ENCODE data around the gene SLC22A1.
"Not testable (repeated sequence)": the region's sequence is repeated elsewhere in the genome, so short reads cannot be mapped to it uniquely, and the experiment has no call there.

SLC22A1 gene

DNA sequence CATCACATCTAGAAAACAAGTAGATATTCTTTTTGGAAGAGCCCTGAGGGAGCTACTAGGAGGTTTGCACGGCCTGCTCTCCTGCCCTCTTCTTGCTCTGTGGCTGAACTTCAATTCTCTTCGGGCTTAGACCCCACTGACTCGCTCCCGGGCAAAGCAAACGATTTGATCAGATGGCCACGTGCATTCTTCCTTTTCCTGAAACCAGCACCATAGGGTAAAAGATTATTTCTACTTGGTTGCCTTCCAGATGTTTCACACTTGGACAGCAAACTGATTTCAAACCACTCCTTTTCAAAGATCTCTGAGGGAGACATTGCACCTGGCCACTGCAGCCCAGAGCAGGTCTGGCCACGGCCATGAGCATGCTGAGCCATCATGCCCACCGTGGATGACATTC lies at the start of gene SLC22A1:
TSS of gene SLC22A1 (plus strand) at position 258 of the 400 bp plus-strand sequence. CDS start at position 379, 121 bp downstream.
- DNase-seq (ENCODE audit: low read depth, low spot score): no peak
- H3K27ac ChIP-seq: no peak within 1 kb of the TSS

DNA sequence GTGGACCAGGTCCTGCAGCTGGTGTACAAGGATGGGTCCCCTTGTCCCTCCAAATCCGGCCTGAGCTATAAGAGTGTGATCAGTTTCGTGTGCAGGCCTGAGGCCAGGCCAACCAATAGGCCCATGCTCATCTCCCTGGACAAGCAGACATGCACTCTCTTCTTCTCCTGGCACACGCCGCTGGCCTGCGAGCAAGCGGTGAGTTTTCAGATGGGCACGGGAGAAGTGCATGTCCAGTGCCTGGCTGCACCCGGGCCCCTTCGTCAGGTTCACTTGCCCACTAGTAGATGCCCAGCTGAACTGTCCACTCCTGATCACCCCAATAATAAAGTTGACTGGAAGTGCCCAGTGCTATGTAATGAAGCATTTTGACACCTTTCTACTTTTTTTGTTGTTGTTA lies 48.3 kb upstream of the SLC22A1 start:
- DNase-seq (ENCODE audit: low read depth, low spot score): no peak
- no peak overlapping the region for H3K27ac ChIP-seq

DNA sequence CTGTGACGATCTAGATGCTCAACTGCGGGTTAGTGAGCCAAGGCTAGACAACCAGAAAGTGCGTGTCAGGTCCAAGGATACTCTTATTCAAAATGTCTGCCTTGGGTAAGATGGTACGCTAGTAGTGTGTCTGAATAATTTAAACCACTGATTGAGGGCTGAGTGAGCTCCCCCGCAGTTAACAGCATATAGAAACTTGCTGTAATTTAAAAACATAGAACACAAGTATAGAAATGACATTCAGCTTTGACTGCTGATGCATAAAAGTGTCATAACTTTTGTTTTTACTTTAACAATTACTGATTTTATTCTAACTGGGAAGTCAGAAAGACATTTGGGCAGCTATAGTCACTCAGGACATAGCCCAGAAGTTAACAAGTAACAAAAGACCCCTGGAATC lies 45.6 kb upstream of the SLC22A1 start:
- no peak overlapping the region for H3K27ac ChIP-seq
- no peak for DNase-seq (ENCODE audit: low read depth, low spot score)

DNA sequence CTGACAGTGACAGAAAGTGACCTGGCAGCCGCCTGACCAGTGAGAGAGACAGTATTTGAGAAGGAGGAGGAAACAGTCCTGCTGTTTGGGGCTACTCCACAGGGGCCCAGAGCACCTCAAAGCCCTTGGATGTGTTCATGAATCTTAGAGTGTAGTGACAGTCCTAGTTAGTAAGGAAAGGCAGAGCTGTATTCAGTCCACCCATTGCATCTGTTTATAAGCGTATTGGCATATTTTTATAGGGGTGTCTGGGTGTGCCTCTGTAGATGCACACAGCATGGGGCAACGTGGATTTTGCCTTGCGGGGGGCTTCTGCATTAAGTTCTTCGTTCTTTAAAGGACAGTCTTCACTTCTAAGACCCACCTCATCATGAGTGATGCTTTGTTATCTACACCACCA lies 44.6 kb upstream of the SLC22A1 start:
- DNase-seq (ENCODE audit: low read depth, low spot score): no peak
- no peak overlapping the region for H3K27ac ChIP-seq

DNA sequence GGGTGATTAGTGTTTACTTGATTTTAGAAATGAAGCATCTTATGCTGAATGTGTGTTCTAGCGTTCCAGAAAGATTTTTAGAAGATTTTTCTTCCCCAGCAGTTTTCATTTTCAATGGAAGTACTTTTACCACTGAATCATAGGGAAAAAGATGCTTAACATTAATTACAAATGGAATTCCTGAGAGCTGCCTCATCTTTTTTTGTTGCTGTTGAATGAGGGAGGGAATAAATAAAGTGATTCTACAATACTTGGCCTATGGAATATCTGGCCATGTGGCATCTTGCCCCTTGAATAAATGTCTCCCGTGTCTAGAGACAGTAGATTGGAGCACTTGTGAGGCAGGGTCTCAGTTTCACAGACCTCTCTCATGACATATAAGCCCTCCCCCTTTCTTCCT lies 44.1 kb upstream of the SLC22A1 start:
- no peak overlapping the region for H3K27ac ChIP-seq

DNA sequence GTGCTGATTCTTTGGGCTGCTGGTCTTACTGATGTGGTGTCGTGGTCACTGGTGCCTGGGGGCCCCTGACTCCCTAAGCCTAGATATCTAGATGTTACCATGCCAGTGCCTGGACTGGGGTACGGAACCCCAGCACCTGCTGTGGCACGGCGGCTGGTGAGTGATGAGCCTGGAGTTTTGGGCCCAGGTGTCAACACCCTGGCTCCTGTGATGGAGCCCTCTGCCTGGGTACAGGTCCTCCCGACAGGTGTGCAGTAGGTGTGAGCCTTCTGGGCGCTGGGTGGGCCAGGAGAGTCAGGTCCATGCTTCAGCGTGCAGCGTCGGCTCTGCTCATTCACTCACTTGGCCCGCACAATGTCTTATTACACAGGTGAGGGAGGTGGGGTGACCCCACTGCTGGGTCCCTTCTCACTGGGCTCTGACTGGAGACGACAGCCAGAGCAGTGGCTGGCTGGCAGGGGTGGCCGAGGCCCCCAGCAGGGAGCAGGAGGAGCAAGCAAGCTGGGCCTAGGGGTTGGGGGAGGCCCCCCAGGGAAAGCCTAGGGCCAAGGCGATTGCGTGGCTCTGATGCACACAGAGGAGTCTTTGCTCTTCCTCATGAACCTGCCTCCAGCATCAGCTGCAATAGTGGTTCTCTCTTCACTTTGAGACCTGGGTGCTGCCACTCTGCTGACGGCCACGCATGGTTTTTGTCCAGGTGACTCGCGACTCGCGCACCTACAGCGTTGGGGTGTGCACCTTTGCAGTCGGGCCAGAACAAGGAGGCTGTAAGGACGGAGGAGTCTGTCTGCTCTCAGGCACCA lies 42.5 kb upstream of the SLC22A1 start:
- H3K27ac ChIP-seq: no peak overlapping the region
- no peak for DNase-seq (ENCODE audit: low read depth, low spot score)

More for the DNA sequence above, 44.1 kb upstream of the SLC22A1 start:
- no peak for DNase-seq (ENCODE audit: low read depth, low spot score)

DNA sequence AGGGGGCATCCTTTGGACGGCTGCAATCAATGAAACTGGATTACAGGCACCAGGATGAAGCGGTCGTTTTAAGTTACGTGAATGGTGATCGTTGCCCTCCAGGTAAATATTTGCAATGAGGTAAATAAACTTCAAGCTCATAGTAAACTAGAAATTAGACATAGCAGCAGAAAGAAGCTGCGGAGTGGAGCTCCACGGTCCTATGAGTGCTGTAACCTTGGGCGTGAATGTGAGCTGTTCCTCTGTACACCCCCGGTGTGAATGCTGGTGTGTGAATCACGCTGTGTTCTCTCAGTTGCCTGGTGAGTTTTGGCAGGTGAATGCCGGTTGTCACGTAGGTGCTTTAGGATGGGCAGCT lies 42.0 kb upstream of the SLC22A1 start:
- DNase-seq (ENCODE audit: low read depth, low spot score): no peak
- H3K27ac ChIP-seq: no peak overlapping the region

DNA sequence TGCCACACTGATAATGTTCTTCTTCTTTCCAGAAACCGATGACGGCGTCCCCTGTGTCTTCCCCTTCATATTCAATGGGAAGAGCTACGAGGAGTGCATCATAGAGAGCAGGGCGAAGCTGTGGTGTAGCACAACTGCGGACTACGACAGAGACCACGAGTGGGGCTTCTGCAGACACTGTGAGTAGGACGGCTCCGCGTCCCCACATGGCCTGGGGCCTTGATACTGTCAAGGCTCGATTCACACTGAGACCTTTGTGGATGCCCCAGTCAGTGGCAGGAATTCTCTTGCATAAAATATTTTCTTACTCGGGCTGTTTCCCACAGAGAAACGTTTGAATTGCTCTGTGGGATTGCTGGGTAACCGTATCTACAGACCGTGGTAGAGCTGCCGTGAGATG lies 41.5 kb upstream of the SLC22A1 start:
- no peak for DNase-seq (ENCODE audit: low read depth, low spot score)
- H3K27ac ChIP-seq: no peak overlapping the region

DNA sequence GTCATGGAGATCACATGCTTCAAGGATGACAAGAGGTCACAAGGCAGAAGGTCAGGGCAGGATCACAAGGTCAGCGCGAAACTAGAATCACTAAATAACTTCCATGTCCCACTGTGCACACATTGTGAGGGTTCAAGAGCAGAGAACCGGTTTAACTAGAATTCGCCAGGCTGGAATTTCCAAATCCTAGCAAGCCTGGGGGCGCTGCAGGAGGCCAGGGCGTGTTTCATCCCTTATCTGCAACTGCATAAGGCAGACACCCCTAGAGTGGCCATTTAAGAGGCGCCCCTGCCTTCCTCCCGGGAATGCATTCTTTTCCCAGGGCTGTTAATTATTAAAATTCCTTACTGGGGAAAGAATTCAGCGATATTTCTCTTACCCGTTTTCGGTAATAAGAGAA lies 40.2 kb upstream of the SLC22A1 start:
- H3K27ac ChIP-seq: no peak overlapping the region
- no peak for DNase-seq (ENCODE audit: low read depth, low spot score)

DNA sequence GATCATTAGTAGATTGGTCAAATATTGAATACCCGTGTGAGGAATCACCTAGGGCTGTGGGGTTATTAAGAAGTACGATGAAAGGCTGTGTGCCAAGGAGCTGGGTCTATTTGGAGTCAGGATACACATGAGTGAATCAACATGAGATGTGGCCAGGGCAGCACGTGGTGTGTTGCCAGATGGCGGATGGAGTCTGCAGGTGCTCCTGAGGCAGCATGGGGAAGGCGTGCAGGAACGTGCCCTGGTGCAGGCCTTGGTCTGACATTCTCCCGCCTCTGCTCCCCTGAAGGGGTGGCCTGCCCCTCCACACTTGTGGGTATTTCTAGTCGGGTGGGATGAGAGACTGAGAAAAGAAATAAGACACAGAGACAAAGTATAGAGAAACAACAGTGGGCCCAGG lies 39.0 kb upstream of the SLC22A1 start:
- DNase-seq (ENCODE audit: low read depth, low spot score): no peak

DNA sequence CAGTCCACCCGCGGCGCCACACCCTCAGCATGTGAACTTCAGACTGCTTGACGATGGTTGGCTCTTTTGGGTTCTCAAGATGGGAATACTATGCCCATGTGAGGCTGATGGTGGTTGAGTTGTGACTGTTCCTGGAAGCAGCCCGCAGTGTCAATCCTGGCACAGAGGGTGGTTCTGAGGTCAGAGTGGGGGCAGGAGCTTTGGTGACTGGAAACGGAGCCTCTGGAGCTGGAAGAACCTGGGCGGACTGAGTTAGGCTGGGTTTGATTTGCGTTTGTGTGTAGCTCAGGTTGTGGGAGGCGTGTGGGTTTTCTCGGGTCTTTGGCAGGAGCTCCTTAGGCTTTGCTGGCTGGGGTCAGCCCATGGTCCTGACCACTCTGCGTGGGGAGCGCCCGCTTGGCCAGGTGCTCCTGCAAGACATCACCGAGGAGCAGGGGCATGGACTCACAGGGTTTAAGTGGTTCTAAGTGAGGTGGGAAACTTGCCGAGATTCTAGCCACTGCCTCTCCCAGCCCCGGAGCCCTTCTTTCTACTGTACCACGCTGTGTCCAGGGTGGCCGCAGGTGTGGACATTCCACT lies 37.3 kb upstream of the SLC22A1 start:
- no peak for DNase-seq (ENCODE audit: low read depth, low spot score)
- no peak overlapping the region for H3K27ac ChIP-seq

More for the DNA sequence above, 39.0 kb upstream of the SLC22A1 start:
- no peak overlapping the region for H3K27ac ChIP-seq

DNA sequence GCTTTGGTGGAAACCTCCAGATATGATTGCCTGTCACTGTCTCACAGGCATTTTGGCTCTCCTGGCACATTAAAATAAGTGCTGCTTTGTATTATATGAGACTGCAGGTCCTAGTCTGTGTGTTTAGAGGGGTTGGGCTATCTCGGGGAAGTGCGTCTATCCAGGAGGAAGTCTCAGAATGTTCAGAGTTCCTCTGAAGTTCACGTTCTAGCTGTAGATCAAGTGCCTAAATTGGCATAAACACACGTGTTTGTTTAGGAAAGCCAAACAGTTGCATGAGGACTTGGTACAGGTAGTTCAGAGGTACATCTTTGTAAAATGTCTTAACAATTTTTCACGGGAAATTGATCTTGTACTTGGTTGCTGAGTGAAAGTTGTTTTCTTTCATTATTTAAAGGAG lies 36.4 kb upstream of the SLC22A1 start:
- DNase-seq (ENCODE audit: low read depth, low spot score): no peak
- no peak overlapping the region for H3K27ac ChIP-seq

DNA sequence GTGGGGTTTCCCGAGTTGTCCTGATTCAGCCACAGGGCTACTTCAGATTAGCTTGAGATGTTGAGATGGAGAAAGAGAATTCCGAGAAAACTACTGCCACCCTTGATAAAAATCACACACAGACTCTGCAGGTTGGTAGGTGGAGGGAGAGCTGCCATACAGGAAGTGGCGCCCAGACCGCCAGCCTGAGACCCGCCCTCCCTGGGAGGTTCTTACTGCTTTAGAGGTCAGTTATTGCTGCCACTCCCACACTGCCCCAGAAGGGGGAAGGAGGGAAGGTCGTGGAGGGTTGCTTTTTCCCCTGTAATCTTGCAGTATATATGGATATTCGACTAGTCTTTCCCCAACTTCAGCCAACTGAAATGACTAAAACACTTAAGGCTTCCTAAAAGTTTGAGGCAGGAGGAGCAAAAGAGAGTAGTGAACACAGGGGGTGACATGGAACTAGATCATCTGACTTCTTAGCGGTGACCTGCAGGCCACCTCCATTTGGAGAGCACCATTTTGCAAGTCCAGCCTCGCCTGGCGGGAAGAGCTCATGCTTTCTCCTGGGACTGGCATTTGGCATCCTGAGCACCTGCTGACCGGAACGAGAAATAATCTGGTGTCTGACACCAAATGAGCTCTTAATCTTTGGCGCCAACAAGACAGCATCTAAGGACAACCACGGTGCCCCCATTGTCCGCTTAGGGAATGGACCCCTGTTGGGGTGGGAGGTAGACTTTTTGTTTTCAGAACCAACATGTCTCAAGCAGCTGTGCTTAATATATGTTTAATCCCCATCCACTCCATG lies 35.7 kb upstream of the SLC22A1 start:
- H3K27ac ChIP-seq: no peak overlapping the region

DNA sequence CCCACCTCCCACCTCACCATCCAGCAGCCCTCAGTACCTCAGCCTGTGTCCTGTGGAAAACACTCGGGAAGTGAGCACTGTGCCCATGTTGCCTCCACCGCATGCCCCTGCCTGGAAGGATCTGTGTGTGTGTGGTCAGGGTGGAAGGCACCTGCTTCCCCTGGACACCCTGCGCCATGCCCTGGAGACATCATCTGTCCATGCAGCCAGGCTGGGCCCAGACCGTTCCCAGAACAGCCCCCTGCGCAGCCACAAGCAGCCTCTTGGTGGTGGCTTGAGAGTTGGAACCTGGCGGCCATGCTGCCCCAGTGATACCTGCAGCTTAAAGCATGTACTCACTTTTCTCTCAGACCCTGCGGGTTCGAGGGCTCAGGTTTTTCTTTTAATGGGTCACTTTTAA lies 34.9 kb upstream of the SLC22A1 start:
- no peak for DNase-seq (ENCODE audit: low read depth, low spot score)
- no peak overlapping the region for H3K27ac ChIP-seq

More for the DNA sequence above, 35.7 kb upstream of the SLC22A1 start:
- no peak for DNase-seq (ENCODE audit: low read depth, low spot score)

DNA sequence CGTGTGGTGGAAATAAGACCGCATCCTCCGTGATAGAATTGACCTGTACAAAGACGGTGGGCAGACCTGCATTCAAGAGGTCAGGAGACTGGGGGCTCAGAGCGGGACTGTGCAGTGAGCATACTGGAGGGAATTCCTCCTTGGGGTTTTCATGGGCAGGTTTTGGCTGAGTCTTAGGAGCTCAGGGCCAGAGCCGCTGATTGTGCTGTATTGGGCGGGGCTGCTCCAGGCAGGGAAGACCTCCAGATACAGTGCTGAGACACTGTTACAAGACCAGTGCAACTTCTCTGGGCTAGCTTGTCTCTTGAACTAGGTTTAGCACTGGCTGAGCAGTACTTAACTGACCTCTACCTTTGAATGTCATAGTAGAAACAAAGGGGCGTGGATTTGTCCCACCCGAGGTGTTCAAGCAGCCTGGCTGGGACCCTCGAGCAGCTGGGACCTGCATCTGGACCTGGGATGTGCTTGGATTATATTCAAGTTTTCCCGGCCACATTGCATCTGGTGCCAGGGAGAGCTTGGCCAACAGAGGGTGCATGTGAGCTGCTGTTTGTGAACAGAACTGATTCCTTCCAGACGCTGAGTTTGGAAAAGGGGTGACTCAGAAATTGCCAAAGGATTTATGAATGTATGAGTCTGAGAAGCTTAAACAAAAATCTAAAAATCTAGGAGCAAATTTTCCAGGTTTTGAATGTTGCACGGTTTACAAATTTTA lies 33.4 kb upstream of the SLC22A1 start:
- no peak for DNase-seq (ENCODE audit: low read depth, low spot score)
- H3K27ac ChIP-seq: no peak overlapping the region

DNA sequence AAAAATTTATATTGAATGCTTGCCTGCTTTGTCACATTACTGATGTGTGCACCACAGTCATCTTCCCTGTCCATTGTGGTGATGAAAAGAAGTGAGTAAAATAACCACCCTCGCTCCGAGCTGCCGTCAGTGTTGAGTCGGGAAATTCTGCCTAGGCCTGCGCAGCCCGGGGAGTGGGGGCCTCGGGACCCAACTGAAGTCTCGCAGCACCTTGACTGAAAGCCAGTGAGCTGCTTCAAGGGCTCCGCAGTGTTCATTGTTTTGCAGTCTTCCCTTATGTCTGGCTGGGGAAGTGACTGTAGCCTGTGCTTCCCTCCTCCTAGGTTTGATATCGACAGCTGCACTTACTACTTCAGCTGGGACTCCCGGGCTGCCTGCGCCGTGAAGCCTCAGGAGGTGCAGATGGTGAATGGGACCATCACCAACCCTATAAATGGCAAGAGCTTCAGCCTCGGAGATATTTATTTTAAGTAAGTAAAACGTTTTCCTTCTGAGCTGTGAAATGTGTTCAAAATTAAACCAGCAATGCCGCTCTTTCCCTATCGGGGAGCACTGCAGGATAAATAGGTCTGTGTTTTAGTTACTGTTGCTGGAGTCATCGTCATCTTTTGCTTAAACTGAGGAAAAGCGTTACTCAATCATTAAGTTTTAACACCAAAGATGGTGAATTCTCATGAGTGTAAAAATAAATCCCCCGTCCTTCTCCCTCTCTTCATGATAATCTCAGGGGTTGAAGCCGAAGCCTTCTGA lies 32.7 kb upstream of the SLC22A1 start:
- H3K27ac ChIP-seq: no peak overlapping the region
- no peak for DNase-seq (ENCODE audit: low read depth, low spot score)

DNA sequence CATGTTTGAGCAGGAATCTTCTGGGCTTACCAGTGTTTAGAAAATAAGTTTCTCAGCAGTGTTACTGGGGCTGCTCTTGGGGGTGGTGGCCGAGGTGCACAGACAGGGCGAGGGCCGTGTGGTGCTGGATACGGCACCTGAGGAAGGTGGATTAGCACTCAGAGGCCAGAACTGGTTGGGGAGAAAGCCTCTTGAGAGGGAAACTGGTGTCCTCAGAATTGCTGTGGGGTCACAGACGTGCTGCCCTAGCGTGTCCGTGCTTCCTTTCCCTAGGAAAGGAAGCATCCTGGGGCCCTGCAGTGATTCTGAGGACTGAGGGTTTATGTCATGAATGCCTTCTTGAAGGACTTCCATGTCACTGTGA lies 32.1 kb upstream of the SLC22A1 start:
- no peak for DNase-seq (ENCODE audit: low read depth, low spot score)
- H3K27ac ChIP-seq: no peak overlapping the region

DNA sequence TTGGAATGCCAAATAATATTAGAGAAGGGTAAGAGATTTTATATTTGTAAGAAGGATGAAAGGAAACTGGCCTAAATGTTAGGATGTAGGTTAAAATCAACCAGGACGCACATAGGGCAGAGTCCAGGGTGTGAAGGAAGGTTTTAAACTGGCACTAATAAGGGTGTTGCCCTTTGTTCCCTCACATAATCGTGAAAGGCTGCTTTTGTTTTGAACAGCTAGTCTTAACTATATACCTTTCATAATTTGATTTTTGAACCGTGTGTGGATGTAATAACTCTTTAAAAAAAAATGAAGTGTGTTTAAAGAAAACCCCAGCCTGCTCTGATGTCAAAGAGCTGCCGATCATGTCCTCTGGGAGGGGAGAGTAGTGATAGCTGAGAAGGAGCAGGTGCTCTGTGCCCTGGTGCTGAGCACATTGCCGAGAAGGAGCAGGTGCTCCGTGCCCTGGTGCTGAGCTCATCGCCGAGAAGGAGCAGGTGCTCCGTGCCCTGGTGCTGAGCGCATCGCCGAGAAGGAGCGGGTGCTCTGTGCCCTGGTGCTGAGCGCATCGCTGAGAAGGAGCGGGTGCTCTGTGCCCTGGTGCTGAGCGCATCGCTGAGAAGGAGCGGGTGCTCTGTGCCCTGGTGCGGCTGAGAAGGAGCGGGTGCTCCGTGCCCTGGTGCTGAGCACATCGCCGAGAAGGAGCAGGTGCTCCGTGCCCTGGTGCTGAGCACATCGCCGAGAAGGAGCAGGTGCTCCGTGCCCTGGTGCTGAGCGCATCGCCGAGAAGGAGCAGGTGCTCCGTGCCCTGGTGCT lies 31.0 kb upstream of the SLC22A1 start:
- DNase-seq (ENCODE audit: low read depth, low spot score): not testable (repeated sequence)

DNA sequence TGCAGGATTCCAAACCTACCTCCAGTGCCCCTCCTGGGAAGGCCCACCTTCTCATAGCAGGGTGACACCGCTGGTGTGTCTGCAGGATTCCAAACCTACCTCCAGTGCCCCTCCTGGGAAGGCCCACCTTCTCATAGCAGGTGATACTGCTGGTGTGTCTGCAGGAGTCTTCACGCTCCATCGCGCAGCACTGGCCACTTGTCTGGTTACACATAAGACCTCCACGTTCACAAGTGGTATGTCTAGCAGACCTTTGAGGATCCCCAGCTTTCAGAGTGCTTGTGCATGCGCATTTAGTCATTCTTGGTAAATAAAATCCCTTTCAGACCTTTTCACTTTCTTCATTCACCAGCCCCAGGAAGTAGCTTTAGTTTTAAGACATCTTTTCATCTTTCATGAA lies 29.4 kb upstream of the SLC22A1 start:
- DNase-seq (ENCODE audit: low read depth, low spot score); H3K27ac ChIP-seq: not testable (repeated sequence)

More for the DNA sequence above, 31.0 kb upstream of the SLC22A1 start:
- not testable (repeated sequence) for H3K27ac ChIP-seq

Data from epithelial cell of prostate (primary cell).